Cerebellar nuclear complex (tissue), 1 donor: Measurements from ENCODE around the gene MRTO4.
"Not testable (repeated sequence)": the region's sequence is repeated elsewhere in the genome, so short reads cannot be mapped to it uniquely, and the experiment has no call there.

ENCODE experiments used
- DNase-seq, 2 experiments: peaks; one replicate each; lab custom pipeline; 2025; lab: John Stamatoyannopoulos, UW

MRTO4 gene

GRCh38 chr1:19270343-19270730, 18.7 kb downstream of the MRTO4 start:
- not testable (repeated sequence) for DNase-seq

- no peak for DNase-seq
Measured at GRCh38 chr1:19272064-19272463, 20.5 kb downstream of the MRTO4 start.

- DNase-seq: no peak
Measured at GRCh38 chr1:19273106-19273843, 21.7 kb downstream of the MRTO4 start.

GRCh38 chr1:19273844-19274531, 22.4 kb downstream of the MRTO4 start:
- DNase-seq: not testable (repeated sequence)

GRCh38 chr1:19274636-19275035, 23.0 kb downstream of the MRTO4 start:
- no peak for DNase-seq

- DNase-seq: no peak
Measured at GRCh38 chr1:19283891-19284290, 32.3 kb downstream of the MRTO4 start.

- DNase-seq: no peak
Measured at GRCh38 chr1:19284881-19285280, 33.3 kb downstream of the MRTO4 start.

GRCh38 chr1:19285366-19285765, 33.8 kb downstream of the MRTO4 start:
- DNase-seq: not testable (repeated sequence)

- DNase-seq: not testable (repeated sequence)
Measured at GRCh38 chr1:19285807-19286206, 34.2 kb downstream of the MRTO4 start.

GRCh38 chr1:19287436-19288185, 36.0 kb downstream of the MRTO4 start:
- DNase-seq: no peak

GRCh38 chr1:19288324-19289241, 37.0 kb downstream of the MRTO4 start, which contains the start of gene AKR7A3:
AKR7A3 (minus strand) TSS chr1:19288770; CDS start chr1:19288709, 61 bp downstream.
- not testable (repeated sequence) for DNase-seq

- DNase-seq: no peak
Measured at GRCh38 chr1:19289244-19289643, 37.6 kb downstream of the MRTO4 start.

- no peak for DNase-seq
Measured at GRCh38 chr1:19294638-19295037, 43.0 kb downstream of the MRTO4 start.

GRCh38 chr1:19300211-19300610, 48.6 kb downstream of the MRTO4 start:
- no peak for DNase-seq

GRCh38 chr1:19304081-19304480, 52.5 kb downstream of the MRTO4 start:
- DNase-seq: not testable (repeated sequence)

GRCh38 chr1:19305880-19306279, 54.3 kb downstream of the MRTO4 start:
- no peak for DNase-seq

GRCh38 chr1:19306941-19307340, 55.3 kb downstream of the MRTO4 start:
- DNase-seq: no peak

GRCh38 chr1:19307794-19308508, 56.3 kb downstream of the MRTO4 start:
- no peak for DNase-seq

GRCh38 chr1:19308509-19308907, 56.9 kb downstream of the MRTO4 start:
- no peak for DNase-seq

- no peak for DNase-seq
Measured at GRCh38 chr1:19309123-19309813, 57.7 kb downstream of the MRTO4 start.
